Panc1 (cell line): ENCODE measurements around the gene ORMDL1.
"Not testable (repeated sequence)": the region's sequence is repeated elsewhere in the genome, so short reads cannot be mapped to it uniquely, and the experiment has no call there.

Experiments
- CTCF ChIP-seq: fragments of 450-650 bp; IDR thresholded peaks from 2 replicates; pipeline ENCODE4 v1.5.1; 2017; ENCODE audit warnings: mild to moderate bottlenecking
- POLR2AphosphoS5 ChIP-seq: IDR thresholded peaks from 2 replicates; pipeline ENCODE4 v1.6.1; 2012; ENCODE audit warnings: mild to moderate bottlenecking, low read depth, low read length, moderate library complexity

DNA sequence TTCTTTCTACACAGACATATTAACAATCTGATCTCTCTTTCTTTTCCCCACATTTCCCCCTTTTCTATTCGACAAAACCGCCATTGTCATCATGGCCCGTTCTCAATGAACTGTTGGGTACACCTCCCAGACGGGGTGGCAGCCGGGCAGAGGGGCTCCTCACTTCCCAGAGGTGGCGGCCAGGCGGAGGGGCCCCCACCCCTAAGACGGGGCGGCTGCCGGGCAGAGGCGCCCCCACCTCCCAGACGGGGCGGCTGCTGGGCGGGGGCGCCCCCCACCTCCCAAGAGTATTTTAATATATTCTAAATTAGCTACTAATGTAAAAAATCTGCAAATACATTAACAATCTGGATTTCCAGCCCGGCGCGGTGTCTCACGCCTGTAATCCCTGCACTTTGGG lies 24.0 kb downstream of the ORMDL1 start:
- TF ChIP-seq CTCF, POLR2AphosphoS5: not testable (repeated sequence)
